ENCODE results near the gene SPG7. TPM values are rescaled to one million over a fixed set of nuclear protein-coding genes. Genes with fewer than 3 reads are reported as not detected.

Gene SPG7
- total and polyA plus RNA-seq, 2 of the 4 experiments (the other 2 are of a cell fraction), result 94.6 to 96.8 TPM

GRCh38 chr16:89517128-89517527, 8.9 kb downstream of the SPG7 start:
- H4K5ac ChIP-seq (ENCODE audit: low read depth, low read length), result no peak overlapping the region
- H2BK20ac ChIP-seq (ENCODE audit: low read depth, low read length), result no peak overlapping the region
- TF ChIP-seq MAZ (IDR thresholded peaks at IDR 0.05; ENCODE audit: borderline replicate concordance, low read depth, low read length), result no peak
- no peak for TF ChIP-seq ELK1 (IDR thresholded peaks at IDR 0.05; ENCODE audit: borderline replicate concordance, low read depth, low read length)
- no peak for TF ChIP-seq USF2 (IDR thresholded peaks at IDR 0.05; ENCODE audit: low read depth, low read length)
- TF ChIP-seq, protein P1, sequence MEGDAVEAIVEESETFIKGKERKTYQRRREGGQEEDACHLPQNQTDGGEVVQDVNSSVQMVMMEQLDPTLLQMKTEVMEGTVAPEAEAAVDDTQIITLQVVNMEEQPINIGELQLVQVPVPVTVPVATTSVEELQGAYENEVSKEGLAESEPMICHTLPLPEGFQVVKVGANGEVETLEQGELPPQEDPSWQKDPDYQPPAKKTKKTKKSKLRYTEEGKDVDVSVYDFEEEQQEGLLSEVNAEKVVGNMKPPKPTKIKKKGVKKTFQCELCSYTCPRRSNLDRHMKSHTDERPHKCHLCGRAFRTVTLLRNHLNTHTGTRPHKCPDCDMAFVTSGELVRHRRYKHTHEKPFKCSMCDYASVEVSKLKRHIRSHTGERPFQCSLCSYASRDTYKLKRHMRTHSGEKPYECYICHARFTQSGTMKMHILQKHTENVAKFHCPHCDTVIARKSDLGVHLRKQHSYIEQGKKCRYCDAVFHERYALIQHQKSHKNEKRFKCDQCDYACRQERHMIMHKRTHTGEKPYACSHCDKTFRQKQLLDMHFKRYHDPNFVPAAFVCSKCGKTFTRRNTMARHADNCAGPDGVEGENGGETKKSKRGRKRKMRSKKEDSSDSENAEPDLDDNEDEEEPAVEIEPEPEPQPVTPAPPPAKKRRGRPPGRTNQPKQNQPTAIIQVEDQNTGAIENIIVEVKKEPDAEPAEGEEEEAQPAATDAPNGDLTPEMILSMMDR (conservative IDR thresholded peaks at IDR 0.05; ENCODE audit: low read depth, low read length), result no peak
- TF ChIP-seq MAFK (IDR thresholded peaks at IDR 0.05; ENCODE audit: low read depth, low read length), result no peak
- TF ChIP-seq CEBPB (IDR thresholded peaks at IDR 0.05; ENCODE audit: low read depth, low read length), result no peak
- no peak for TF ChIP-seq BHLHE40 (IDR thresholded peaks at IDR 0.05; ENCODE audit: low read depth, low read length)
- no peak for TF ChIP-seq RCOR1 (IDR thresholded peaks at IDR 0.05; ENCODE audit: insufficient replicate concordance, low read length)
- TF ChIP-seq RAD21 (IDR thresholded peaks at IDR 0.05; ENCODE audit: low read length), result no peak
- TF ChIP-seq NFE2L2 (IDR thresholded peaks at IDR 0.05; ENCODE audit: low read depth, low read length), result no peak
- no peak for TF ChIP-seq MXI1 (IDR thresholded peaks at IDR 0.05; ENCODE audit: borderline replicate concordance, low read depth, low read length)
- no peak for TF ChIP-seq RFX5 (IDR thresholded peaks at IDR 0.05; ENCODE audit: low read depth, low read length)
- TF ChIP-seq SMC3 (IDR thresholded peaks at IDR 0.05; ENCODE audit: low read depth, low read length), result no peak
- TF ChIP-seq POLR2A (IDR thresholded peaks at IDR 0.05; ENCODE audit: low read depth, low read length), result no peak
- no peak for TF ChIP-seq CHD1 (IDR thresholded peaks at IDR 0.05; ENCODE audit: low read depth, low read length)
- no peak for TF ChIP-seq FOS (IDR thresholded peaks at IDR 0.05; ENCODE audit: low read depth, low read length)
- H2BK5ac ChIP-seq (ENCODE audit: low read depth, low read length, poor library complexity, severe bottlenecking), result no peak overlapping the region
- H3K23ac ChIP-seq (ENCODE audit: low read depth, low read length), result no peak overlapping the region
- H3K27ac ChIP-seq (ENCODE audit: insufficient read depth, low read length), result no peak overlapping the region
- DNase-seq, result no peak
- no peak overlapping the region for H4K91ac ChIP-seq (ENCODE audit: insufficient read depth, low read depth, low read length)
- H3K56ac ChIP-seq (ENCODE audit: extremely low read depth, insufficient read depth, low read length), result no peak overlapping the region
- no peaks in the 10 kb centered on the region for H3K4me1 ChIP-seq (ENCODE audit: control insufficient read depth, insufficient read depth, low read length)
- H3K4ac ChIP-seq (ENCODE audit: low read depth, low read length), result no peak overlapping the region
- no peak overlapping the region for H3K9ac ChIP-seq (ENCODE audit: low read depth, low read length)
- POLR2A ChIA-PET (ENCODE audit: unreplicated experiment), result no interaction called here
- CTCF ChIA-PET, result no interaction called here
- peaks cover 62% of the 10 kb centered on the region for H3K36me3 ChIP-seq (ENCODE audit: control insufficient read depth, insufficient read depth, low read length)
- H2BK15ac ChIP-seq (ENCODE audit: low read depth, low read length), result no peak overlapping the region
- intact Hi-C loops (cut with micrococcal nuclease) (no loop called here), in situ Hi-C loops (cut with MboI; ENCODE audit: low sequenced_read_pairs) (no loop called here), dilution Hi-C loops (cut with HindIII; ENCODE audit: low sequenced_read_pairs, unreplicated experiment) (no loop called here)
- no peak for ATAC-seq (ENCODE audit: low read depth)
- H3K9me1 ChIP-seq (ENCODE audit: insufficient read depth, low read length), result peaks cover 3% of the 10 kb centered on the region
- no peak overlapping the region for H3K14ac ChIP-seq (replicated peaks; ENCODE audit: low read depth, low read length)
- 100% methylated on average over 5 of the region's 9 CpGs; no CpG with 5 or more reads in 1 of the 2 experiments for WGBS, 2 experiments (ENCODE audit: extremely low coverage in 2 of 2, insufficient read length in 1 of 2)
- peaks cover 22% of the 10 kb centered on the region for H4K20me1 ChIP-seq (ENCODE audit: insufficient read depth, low read length)
- H3K27me3 ChIP-seq (ENCODE audit: control insufficient read depth, insufficient read depth, low read length), result no peaks in the 10 kb centered on the region
- no peak overlapping the region for H2AK9ac ChIP-seq (replicated peaks; ENCODE audit: low read depth, low read length, poor library complexity)
- H3K79me1 ChIP-seq (ENCODE audit: low read depth in 1 of 2, low read length in 2 of 2), result peaks cover 33 to 58% of the 10 kb centered on the region in 2 experiments
- H3K18ac ChIP-seq (ENCODE audit: low read depth, low read length), result no peak overlapping the region
- no peak overlapping the region for H2BK120ac ChIP-seq (ENCODE audit: low read depth, low read length)
- no peaks in the 10 kb centered on the region for H3K9me3 ChIP-seq (ENCODE audit: control insufficient read depth, insufficient read depth, low read length)
- H2AFZ ChIP-seq (replicated peaks; ENCODE audit: low read length, poor library complexity), result no peak overlapping the region
- no peak overlapping the region for H4K8ac ChIP-seq (ENCODE audit: low read depth in 2 of 2, low read length in 2 of 2)
- no peak overlapping the region for H3K4me3 ChIP-seq (ENCODE audit: insufficient read depth, low read depth, low read length)
- H2AK5ac ChIP-seq (ENCODE audit: low read depth, low read length), result no peak overlapping the region
- no TSS peak for BruUV-seq (replicated peaks)
- no peak overlapping the region for H3K4me2 ChIP-seq (ENCODE audit: low read depth, low read length)

Measured in IMR-90 (cell line).